WTC11 (cell line): ENCODE results near the gene CAPN15.

ENCODE experiments used
- TF ChIP-seq, protein P1 (sequence below): fragments of 200-600 bp; IDR thresholded peaks from 2 replicates; pipeline ENCODE4 v1.8.0; 2022; ENCODE audit warnings: antibody characterized with exemption
- TF ChIP-seq, protein P2 (sequence below): sonication (generic); formaldehyde crosslinking; IDR thresholded peaks from 2 replicates; pipeline ENCODE4 v1.8.0; 2022; ENCODE audit warnings: mild to moderate bottlenecking, missing genetic modification reagents

DNA sequence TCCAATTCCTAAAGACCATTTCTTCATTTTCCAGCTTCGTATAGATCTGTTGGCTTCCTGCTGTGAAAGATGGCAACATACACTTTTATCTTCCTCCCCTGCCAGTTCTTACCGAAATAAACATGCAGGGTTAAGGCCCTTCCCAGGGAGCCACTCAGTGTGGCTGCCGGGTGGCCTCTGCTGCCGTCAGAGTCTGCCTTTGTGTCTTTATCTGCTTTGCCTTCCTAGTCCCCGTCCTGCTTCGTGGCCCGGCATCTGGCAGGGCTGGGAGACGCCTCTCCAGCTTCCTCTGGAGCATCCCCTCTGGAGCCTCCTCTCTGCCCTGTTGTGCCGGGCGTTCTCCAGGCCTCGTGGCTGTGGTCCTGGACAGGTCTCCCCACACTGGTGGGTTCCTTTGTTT, 30.3 kb upstream of the CAPN15 start:
- TF ChIP-seq, protein P1, sequence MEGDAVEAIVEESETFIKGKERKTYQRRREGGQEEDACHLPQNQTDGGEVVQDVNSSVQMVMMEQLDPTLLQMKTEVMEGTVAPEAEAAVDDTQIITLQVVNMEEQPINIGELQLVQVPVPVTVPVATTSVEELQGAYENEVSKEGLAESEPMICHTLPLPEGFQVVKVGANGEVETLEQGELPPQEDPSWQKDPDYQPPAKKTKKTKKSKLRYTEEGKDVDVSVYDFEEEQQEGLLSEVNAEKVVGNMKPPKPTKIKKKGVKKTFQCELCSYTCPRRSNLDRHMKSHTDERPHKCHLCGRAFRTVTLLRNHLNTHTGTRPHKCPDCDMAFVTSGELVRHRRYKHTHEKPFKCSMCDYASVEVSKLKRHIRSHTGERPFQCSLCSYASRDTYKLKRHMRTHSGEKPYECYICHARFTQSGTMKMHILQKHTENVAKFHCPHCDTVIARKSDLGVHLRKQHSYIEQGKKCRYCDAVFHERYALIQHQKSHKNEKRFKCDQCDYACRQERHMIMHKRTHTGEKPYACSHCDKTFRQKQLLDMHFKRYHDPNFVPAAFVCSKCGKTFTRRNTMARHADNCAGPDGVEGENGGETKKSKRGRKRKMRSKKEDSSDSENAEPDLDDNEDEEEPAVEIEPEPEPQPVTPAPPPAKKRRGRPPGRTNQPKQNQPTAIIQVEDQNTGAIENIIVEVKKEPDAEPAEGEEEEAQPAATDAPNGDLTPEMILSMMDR, result no peak
- TF ChIP-seq, protein P2, sequence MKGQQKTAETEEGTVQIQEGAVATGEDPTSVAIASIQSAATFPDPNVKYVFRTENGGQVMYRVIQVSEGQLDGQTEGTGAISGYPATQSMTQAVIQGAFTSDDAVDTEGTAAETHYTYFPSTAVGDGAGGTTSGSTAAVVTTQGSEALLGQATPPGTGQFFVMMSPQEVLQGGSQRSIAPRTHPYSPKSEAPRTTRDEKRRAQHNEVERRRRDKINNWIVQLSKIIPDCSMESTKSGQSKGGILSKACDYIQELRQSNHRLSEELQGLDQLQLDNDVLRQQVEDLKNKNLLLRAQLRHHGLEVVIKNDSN (CRISPR knock-in tag), result no peak
